Right lung (tissue), 5 donors: Measurements from ENCODE around the gene LASP1. TPM values are rescaled to one million over a fixed set of nuclear protein-coding genes. Genes with fewer than 3 reads are reported as not detected.

Experiments used
- polyA plus RNA-seq, 5 donors: library from polyadenylated mRNA; unstranded; fragments of 120-200 nt; gene quantifications; one replicate each; pipeline versions ENCODE4 v1.2.1 to v1.2.3, GENCODE V29; 2013; ENCODE audit warnings: inconsistent platforms in 1 of 5, low replicate concordance in 1 of 5; ENCODE audit not compliant: insufficient read length in 5 of 5, insufficient read depth in 1 of 5

LASP1 gene
- polyA plus RNA-seq, 5 donors, result 132 to 164 (median 144) TPM

Other genes starting within 250 kb of the LASP1 start
- gene EPOP, start 195.1 kb upstream of the LASP1 start, polyA plus RNA-seq, result 1 to 10 TPM; 1.2 to 2.1 (median 1.7) TPM
- gene MLLT6, start 164.8 kb upstream of the LASP1 start, polyA plus RNA-seq, result 100 to 1,000 TPM in 3 of 5 donors, 10 to 100 TPM in 2; 88.4 to 127 (median 112) TPM
- gene CISD3, start 139.7 kb upstream of the LASP1 start, polyA plus RNA-seq, result 10 to 100 TPM in 3 of 5 donors, 1 to 10 TPM in 2; 9.5 to 20.5 (median 11.5) TPM
- gene PCGF2, start 121.7 kb upstream of the LASP1 start, polyA plus RNA-seq, result 100 to 1,000 TPM in 2 of 5 donors, 10 to 100 TPM in 3; 63.6 to 108 (median 89.9) TPM
- gene PSMB3, start 117.3 kb upstream of the LASP1 start, polyA plus RNA-seq, result 100 to 1,000 TPM in 2 of 5 donors, 10 to 100 TPM in 3; 90.6 to 113 (median 97.3) TPM
- 10 to 100 TPM; 80.6 to 92.5 (median 84.1) TPM for gene PIP4K2B, start 70.5 kb upstream of the LASP1 start, polyA plus RNA-seq
- gene CWC25, start 44.7 kb upstream of the LASP1 start, polyA plus RNA-seq, result 10 to 100 TPM; 25.3 to 29.6 (median 26.5) TPM
- gene RPL23, start 16.3 kb upstream of the LASP1 start, polyA plus RNA-seq, result 1,000 to 10,000 TPM; 2,672 to 3,641 (median 3,192) TPM
- gene FBXO47, start 97.3 kb downstream of the LASP1 start, polyA plus RNA-seq, result not detected